Motor neuron (in vitro differentiated cells): ENCODE results near the gene PRR12. TPM values are rescaled to one million over a fixed set of nuclear protein-coding genes. Genes with fewer than 3 reads are reported as not detected.
"Not testable (repeated sequence)": the region's sequence is repeated elsewhere in the genome, so short reads cannot be mapped to it uniquely, and the experiment has no call there.

Source experiments
- ATAC-seq, 8 experiments: fragments of 200-7000 bp; cut with Tn5 transposase; replicated peaks in 6 of 8; 2 replicates each; pipeline ENCODE4 v1.8.0; 2021; ENCODE audit warnings: mild to moderate bottlenecking in 8 of 8, moderate library complexity in 8 of 8
- H3K27ac ChIP-seq, 2 donors: fragments of 250-450 bp; sonication (Bioruptor Pico); 2 replicates each; pipeline ENCODE4 v1.9.0; 2021; ENCODE audit warnings: antibody characterized with exemption in 2 of 2, mild to moderate bottlenecking in 2 of 2, moderate library complexity in 1 of 2
- H3K4me1 ChIP-seq, 2 donors: fragments of 250-450 bp; sonication (Bioruptor Pico); replicated peaks in 1 of 2; 2 replicates each; pipeline ENCODE4 v1.6.1; 2021; ENCODE audit warnings: antibody characterized with exemption in 2 of 2, mild to moderate bottlenecking in 2 of 2, moderate library complexity in 1 of 2
- H3K4me3 ChIP-seq, 5 donors: fragments of 250-450 bp; sonication (Bioruptor Pico); 2 replicates each; pipeline ENCODE4 v1.9.0; 2021; ENCODE audit warnings: antibody characterized with exemption in 5 of 5, mild to moderate bottlenecking in 5 of 5, moderate library complexity in 4 of 5
- WGBS, 10 experiments: fragments of 450-650 bp; shearing (Covaris generic); methylation state at CpG; one replicate each; pipeline ENCODE4 v1.0.0; 2022; 5-methylcytosine and 5-hydroxymethylcytosine counted together
- in situ Hi-C, 9 experiments: fragments of 400-800 bp; cut with MboI; loops; one replicate each; pipeline ENCODE4 v1.15.0; 2021; ENCODE audit warnings: low sequenced_read_pairs in 9 of 9, low pct_unique_long_range_greater_than_20kb in 2 of 9; ENCODE audit not compliant: unreplicated experiment in 9 of 9
- total RNA-seq, 8 experiments: library from RNA; unstranded; fragments of 300-600 nt; gene quantifications; 2 replicates each; pipeline versions ENCODE4 v1.2.3 to v1.2.4, GENCODE V29; 2022

Gene PRR12
- total RNA-seq, 8 experiments from 2014 or later, result 3.3 to 18.8 (median 7.5) TPM

- in situ Hi-C loops, result no loop called here
- H3K27ac ChIP-seq, result no peak overlapping the region
- WGBS, 10 experiments, result 94 to 100% (median 100%) methylated on average over 1 to 6 of the region's 7 CpGs; no CpG with 5 or more reads in 3 of the 10 experiments
- no peak overlapping the region for H3K4me3 ChIP-seq
- no peaks in the 10 kb centered on the region for H3K4me1 ChIP-seq
- ATAC-seq, result no peak
These were observed 26.0 kb downstream of the PRR12 start for GRCh38 chr19:49616945-49617344.

GRCh38 chr19:49617860-49618259, 26.9 kb downstream of the PRR12 start:
- WGBS, 10 experiments, result 84 to 100% (median 93%) methylated on average over 1 to 12 of the region's 13 CpGs; no CpG with 5 or more reads in 3 of the 10 experiments
- in situ Hi-C loops, H3K4me1 ChIP-seq, H3K4me3 ChIP-seq, ATAC-seq, H3K27ac ChIP-seq: not testable (repeated sequence)

GRCh38 chr19:49624967-49625910, 34.3 kb downstream of the PRR12 start:
- ATAC-seq, result peak in 5 of 8 experiments; percentile 17 to 39 (median 25)
- WGBS, 10 experiments, result 100% methylated on average over 1 of the region's 27 CpGs; no CpG with 5 or more reads in 9 of the 10 experiments
- Histone ChIP-seq H3K4me3 (no peak overlapping the region), H3K27ac (peak overlapping the region in 1 of 2 donors; percentile 30), H3K4me1 (peaks cover 0 to 4% of the 10 kb centered on the region in 2 donors)
- in situ Hi-C loops, result no loop called here

- 80% methylated on average over 1 of the region's 11 CpGs; no CpG with 5 or more reads in 8 of the 10 experiments for WGBS, 10 experiments
- in situ Hi-C loops, result no loop called here
- ATAC-seq, result peak in 5 of 8 experiments; percentile 39 to 77 (median 66)
These were observed 35.2 kb downstream of the PRR12 start for GRCh38 chr19:49626226-49626625.

GRCh38 chr19:49629659-49630058, 38.7 kb downstream of the PRR12 start:
- WGBS, 10 experiments, result 69 to 100% (median 100%) methylated on average over 1 to 8 of the region's 9 CpGs; no CpG with 5 or more reads in 3 of the 10 experiments

More at GRCh38 chr19:49626226-49626625, 35.2 kb downstream of the PRR12 start:
- Histone ChIP-seq H3K4me3 (no peak overlapping the region), H3K4me1 (peaks cover 0 to 4% of the 10 kb centered on the region in 2 donors), H3K27ac (peak overlapping the region in 1 of 2 donors; percentile 30)

GRCh38 chr19:49631014-49631588, 40.1 kb downstream of the PRR12 start:
- ATAC-seq, result peak in 2 of 8 experiments; percentile 10 to 26
- Histone ChIP-seq H3K4me3 (no peak overlapping the region), H3K27ac (no peak overlapping the region), H3K4me1 (peaks cover under 1 to 6% of the 10 kb centered on the region in 2 donors)
- 0 to 83% (median 52%) methylated on average over 1 to 5 of the region's 9 CpGs for WGBS, 10 experiments
- in situ Hi-C loops, result no loop called here

More at GRCh38 chr19:49629659-49630058, 38.7 kb downstream of the PRR12 start:
- H3K27ac ChIP-seq, result no peak overlapping the region
- H3K4me3 ChIP-seq, result no peak overlapping the region
- ATAC-seq, result no peak
- in situ Hi-C loops, result no loop called here
- peaks cover 0 to 4% of the 10 kb centered on the region in 2 donors for H3K4me1 ChIP-seq

GRCh38 chr19:49631610-49632192, 40.7 kb downstream of the PRR12 start:
- WGBS, 10 experiments, result 87 to 100% (median 92%) methylated on average over 3 to 10 of the region's 19 CpGs; no CpG with 5 or more reads in 6 of the 10 experiments
- ATAC-seq, result no peak
- no peak overlapping the region for H3K27ac ChIP-seq
- H3K4me1 ChIP-seq, result peaks cover 7 to 12% of the 10 kb centered on the region in 2 donors
- in situ Hi-C loops, result no loop called here
- H3K4me3 ChIP-seq, result no peak overlapping the region

GRCh38 chr19:49632576-49632975, 41.6 kb downstream of the PRR12 start:
- Histone ChIP-seq H3K27ac (no peak overlapping the region), H3K4me1 (peaks cover 10 to 15% of the 10 kb centered on the region in 2 donors), H3K4me3 (no peak overlapping the region)
- in situ Hi-C loops, result no loop called here
- ATAC-seq, result no peak
- WGBS, 10 experiments, result 80 to 100% (median 100%) methylated on average over 1 to 5 of the region's 5 CpGs; no CpG with 5 or more reads in 5 of the 10 experiments

- ATAC-seq, result peak in 2 of 8 experiments; percentile 4 to 7
- H3K27ac ChIP-seq, in situ Hi-C loops, H3K4me3 ChIP-seq: not testable (repeated sequence)
- H3K4me1 ChIP-seq, result peaks cover 15 to 16% of the 10 kb centered on the region in 2 donors
- 39 to 96% (median 78%) methylated on average over 1 to 9 of the region's 9 CpGs; no CpG with 5 or more reads in 5 of the 10 experiments for WGBS, 10 experiments
These were observed 42.3 kb downstream of the PRR12 start for GRCh38 chr19:49633273-49633672.

- WGBS, 10 experiments, result 60% methylated on average over 1 of the region's 24 CpGs; no CpG with 5 or more reads in 9 of the 10 experiments
- in situ Hi-C loops, result no loop called here
- Histone ChIP-seq H3K4me1 (peaks cover 17 to 21% of the 10 kb centered on the region in 2 donors), H3K4me3 (no peak overlapping the region), H3K27ac (no peak overlapping the region)
- ATAC-seq, result no peak
These were observed 44.7 kb downstream of the PRR12 start for GRCh38 chr19:49635530-49636232.

GRCh38 chr19:49636233-49636932, 45.4 kb downstream of the PRR12 start:
- in situ Hi-C loops, result no loop called here
- ATAC-seq, result no peak

More at GRCh38 chr19:49636233-49636932, 45.4 kb downstream of the PRR12 start:
- Histone ChIP-seq H3K4me1 (peaks cover 24 to 26% of the 10 kb centered on the region in 2 donors), H3K4me3 (no peak overlapping the region), H3K27ac (peak overlapping the region in 1 of 2 donors; percentile 10)
- WGBS, 10 experiments, result 100% methylated on average over 2 of the region's 30 CpGs; no CpG with 5 or more reads in 9 of the 10 experiments
